ENCODE results near the gene FOXL3.

- TF ChIP-seq CTCF (IDR thresholded peaks at IDR 0.05) (no peak), POLR2A (IDR thresholded peaks at IDR 0.05) (no peak)
These were observed 47.0 kb downstream of the FOXL3 start for GRCh38 chr7:336810-337566.

Measured in testis (tissue), 2 donors.